ENCODE measurements around the gene FAM90A1. TPM values are rescaled to one million over a fixed set of nuclear protein-coding genes. Genes with fewer than 3 reads are reported as not detected.
"Not testable (repeated sequence)": the region's sequence is repeated elsewhere in the genome, so short reads cannot be mapped to it uniquely, and the experiment has no call there.

FAM90A1 gene
- total RNA-seq, 1 experiment from 2014 or later, result 0.35 TPM

- TF ChIP-seq MAX (CRISPR knock-in tag; IDR thresholded peaks at IDR 0.05), result peak; percentile 32; the same call in 1 of the 2 replicates
- H3K27me3 Mint-ChIP-seq (ENCODE audit: low read depth); POLR2A ChIA-PET; ATAC-seq; H3K36me3 Mint-ChIP-seq; H3K9me3 Mint-ChIP-seq: not testable (repeated sequence)
- DNase-seq (ENCODE audit: low spot score), result peak; percentile 32
- CTCF ChIA-PET, result interaction anchor here (0.9 kb wide), 1 partner anchor 164 kb away, joined by 3 read pairs; no protein-coding TSS in a partner anchor
- Mint-ChIP-seq H3K4me3 (peak overlapping the region; percentile 85), H3K27ac (0 out of 2 replicates have a peak overlapping the region, but pooled peaks have one; percentile 27), H3K4me1 (peaks cover 23% of the 10 kb centered on the region)
Measured at GRCh38 chr12:8241917-8242621, 14.7 kb upstream of the FAM90A1 start.

GRCh38 chr12:8240340-8241114, 13.1 kb upstream of the FAM90A1 start:
- H3K27me3 Mint-ChIP-seq (ENCODE audit: low read depth); H3K4me3 Mint-ChIP-seq; ATAC-seq; CTCF ChIA-PET; H3K27ac Mint-ChIP-seq; POLR2A ChIA-PET; H3K36me3 Mint-ChIP-seq; DNase-seq (ENCODE audit: low spot score); H3K9me3 Mint-ChIP-seq: not testable (repeated sequence)
- H3K4me1 Mint-ChIP-seq, result peaks cover 19% of the 10 kb centered on the region

- H3K4me3 Mint-ChIP-seq; H3K9me3 Mint-ChIP-seq; DNase-seq (ENCODE audit: low spot score); POLR2A ChIA-PET; H3K27me3 Mint-ChIP-seq (ENCODE audit: low read depth); H3K36me3 Mint-ChIP-seq; ATAC-seq; H3K27ac Mint-ChIP-seq: not testable (repeated sequence)
- peaks cover 18% of the 10 kb centered on the region for H3K4me1 Mint-ChIP-seq
- CTCF ChIA-PET, result interaction anchor here (0.7 to 2.4 kb wide), 3 partner anchors 67 to 153 kb away, joined by 3 to 11 read pairs (median 3); no protein-coding TSS in a partner anchor
Measured at GRCh38 chr12:8237031-8237430, 9.6 kb upstream of the FAM90A1 start.

- CTCF ChIA-PET; H3K27ac Mint-ChIP-seq; POLR2A ChIA-PET; ATAC-seq; H3K4me3 Mint-ChIP-seq; H3K27me3 Mint-ChIP-seq (ENCODE audit: low read depth); H3K9me3 Mint-ChIP-seq; H3K36me3 Mint-ChIP-seq; DNase-seq (ENCODE audit: low spot score): not testable (repeated sequence)
- peaks cover 15% of the 10 kb centered on the region for H3K4me1 Mint-ChIP-seq
Measured at GRCh38 chr12:8235316-8236157, 8.1 kb upstream of the FAM90A1 start.

- ATAC-seq; H3K27me3 Mint-ChIP-seq (ENCODE audit: low read depth); CTCF ChIA-PET; H3K4me3 Mint-ChIP-seq; H3K36me3 Mint-ChIP-seq; H3K27ac Mint-ChIP-seq; DNase-seq (ENCODE audit: low spot score); POLR2A ChIA-PET; H3K9me3 Mint-ChIP-seq: not testable (repeated sequence)
- H3K4me1 Mint-ChIP-seq, result peaks cover 13% of the 10 kb centered on the region
Measured at GRCh38 chr12:8234746-8235145, 7.3 kb upstream of the FAM90A1 start.

- H3K36me3 Mint-ChIP-seq; H3K9me3 Mint-ChIP-seq; H3K27me3 Mint-ChIP-seq (ENCODE audit: low read depth); DNase-seq (ENCODE audit: low spot score); POLR2A ChIA-PET; H3K4me3 Mint-ChIP-seq; ATAC-seq; H3K27ac Mint-ChIP-seq: not testable (repeated sequence)
- CTCF ChIA-PET, result interaction anchor here (1.4 kb wide), 1 partner anchor 125 kb away, joined by 4 read pairs; no protein-coding TSS in a partner anchor
- peaks cover 14% of the 10 kb centered on the region for H3K4me1 Mint-ChIP-seq
Measured at GRCh38 chr12:8233935-8234495, 6.6 kb upstream of the FAM90A1 start.

- CTCF ChIA-PET, result interaction anchor here (1.4 kb wide), 1 partner anchor 124 kb away, joined by 4 read pairs; no protein-coding TSS in a partner anchor
- H3K36me3 Mint-ChIP-seq; H3K9me3 Mint-ChIP-seq; H3K27me3 Mint-ChIP-seq (ENCODE audit: low read depth); H3K4me3 Mint-ChIP-seq; ATAC-seq; POLR2A ChIA-PET; H3K27ac Mint-ChIP-seq; DNase-seq (ENCODE audit: low spot score): not testable (repeated sequence)
- peaks cover 14% of the 10 kb centered on the region for H3K4me1 Mint-ChIP-seq
Measured at GRCh38 chr12:8233300-8233855, 6.0 kb upstream of the FAM90A1 start.

Data from WTC11 (cell line).